Measurements from ENCODE around the gene RBBP8NL. TPM values are rescaled to one million over a fixed set of nuclear protein-coding genes. Genes with fewer than 3 reads are reported as not detected.

RBBP8NL gene
- total RNA-seq, 2 donors from 2014 or later: 0.40 TPM; not detected in 1

GRCh38 chr20:62378215-62378614 lies 49.1 kb downstream of the RBBP8NL start:
- Histone ChIP-seq H3K9ac (ENCODE audit: extremely low read depth, low read length, poor library complexity, severe bottlenecking) (no peak overlapping the region), H3K4me3 (ENCODE audit: low read length) (no peak overlapping the region), H3K4me1 (ENCODE audit: control insufficient read depth, insufficient read depth, low read length) (peaks cover 19% of the 10 kb centered on the region), H3K27ac (ENCODE audit: low read depth, low read length) (no peak overlapping the region), H3K27me3 (ENCODE audit: control insufficient read depth, insufficient read depth, low read length, poor library complexity, severe bottlenecking) (no peaks in the 10 kb centered on the region), H3K36me3 (ENCODE audit: control insufficient read depth, insufficient read depth, low read length) (peaks cover 10% of the 10 kb centered on the region), H3K9me3 (ENCODE audit: control insufficient read depth, low read length) (no peaks in the 10 kb centered on the region)
- Mint-ChIP-seq H3K4me1 (peaks cover 10% of the 10 kb centered on the region), H3K27ac (no peak overlapping the region), H3K27me3 (ENCODE audit: insufficient read depth) (no peaks in the 10 kb centered on the region), H3K9me3 (peaks cover 7% of the 10 kb centered on the region), H3K36me3 (ENCODE audit: low read depth) (peaks cover 14% of the 10 kb centered on the region), H3K4me3 (no peak overlapping the region)
- 88 to 92% methylated on average over 15 to 22 of the region's 22 CpGs for WGBS, 2 experiments (ENCODE audit: insufficient coverage in 1 of 2, insufficient read length in 1 of 2)
- DNase-seq: peak; percentile 81
- TF ChIP-seq CTCF (conservative IDR thresholded peaks at IDR 0.05): no peak

GRCh38 chr20:62377615-62378178 lies 49.6 kb downstream of the RBBP8NL start:
- peaks cover 7% of the 10 kb centered on the region for H3K4me1 Mint-ChIP-seq
- Histone ChIP-seq H3K9ac (ENCODE audit: extremely low read depth, low read length, poor library complexity, severe bottlenecking) (no peak overlapping the region), H3K4me1 (ENCODE audit: control insufficient read depth, insufficient read depth, low read length) (peaks cover 19% of the 10 kb centered on the region), H3K27ac (ENCODE audit: low read depth, low read length) (no peak overlapping the region), H3K9me3 (ENCODE audit: control insufficient read depth, low read length) (no peaks in the 10 kb centered on the region), H3K27me3 (ENCODE audit: control insufficient read depth, insufficient read depth, low read length, poor library complexity, severe bottlenecking) (no peaks in the 10 kb centered on the region), H3K4me3 (ENCODE audit: low read length) (no peak overlapping the region), H3K36me3 (ENCODE audit: control insufficient read depth, insufficient read depth, low read length) (peaks cover 10% of the 10 kb centered on the region)
- 91 to 96% methylated on average over 8 to 15 of the region's 15 CpGs for WGBS, 2 experiments (ENCODE audit: insufficient coverage in 1 of 2, insufficient read length in 1 of 2)
- no peak for TF ChIP-seq CTCF (conservative IDR thresholded peaks at IDR 0.05)
- H3K27me3 Mint-ChIP-seq (ENCODE audit: insufficient read depth): no peaks in the 10 kb centered on the region
- H3K4me3 Mint-ChIP-seq: no peak overlapping the region
- DNase-seq: no peak
- peak overlapping the region; percentile 83 for H3K27ac Mint-ChIP-seq
- peaks cover 9% of the 10 kb centered on the region for H3K9me3 Mint-ChIP-seq
- peaks cover 14% of the 10 kb centered on the region for H3K36me3 Mint-ChIP-seq (ENCODE audit: low read depth)

- Histone ChIP-seq H3K9me3 (ENCODE audit: control insufficient read depth, low read length) (no peaks in the 10 kb centered on the region), H3K9ac (ENCODE audit: extremely low read depth, low read length, poor library complexity, severe bottlenecking) (no peak overlapping the region), H3K4me3 (ENCODE audit: low read length) (no peak overlapping the region), H3K27me3 (ENCODE audit: control insufficient read depth, insufficient read depth, low read length, poor library complexity, severe bottlenecking) (no peaks in the 10 kb centered on the region), H3K4me1 (ENCODE audit: control insufficient read depth, insufficient read depth, low read length) (peaks cover 19% of the 10 kb centered on the region), H3K36me3 (ENCODE audit: control insufficient read depth, insufficient read depth, low read length) (peaks cover 6% of the 10 kb centered on the region), H3K27ac (ENCODE audit: low read depth, low read length) (peak overlapping the region; percentile 73)
- WGBS, 2 experiments (ENCODE audit: insufficient coverage in 1 of 2, insufficient read length in 1 of 2): 95 to 96% methylated on average over 15 to 17 of the region's 17 CpGs
- no peak overlapping the region for H3K4me3 Mint-ChIP-seq
- H3K27ac Mint-ChIP-seq: peak overlapping the region; percentile 83
- no peak for DNase-seq
- no peak for TF ChIP-seq CTCF (conservative IDR thresholded peaks at IDR 0.05)
- H3K36me3 Mint-ChIP-seq (ENCODE audit: low read depth): peaks cover 8% of the 10 kb centered on the region
- H3K9me3 Mint-ChIP-seq: peaks cover 8% of the 10 kb centered on the region
- peaks cover 7% of the 10 kb centered on the region for H3K4me1 Mint-ChIP-seq
- H3K27me3 Mint-ChIP-seq (ENCODE audit: insufficient read depth): no peaks in the 10 kb centered on the region
These were observed 50.3 kb downstream of the RBBP8NL start for GRCh38 chr20:62377064-62377461.
